Osteoblast (primary cell): Measurements from ENCODE around the gene TRERF1. TPM values are rescaled to one million over a fixed set of nuclear protein-coding genes. Genes with fewer than 3 reads are reported as not detected.

Experiments
- DNase-seq: peaks from one replicate; pipeline ENCODE4 v3.0.0; 2011; ENCODE audit warnings: low spot score, mixed read lengths; ENCODE audit not compliant: insufficient read length; ENCODE audit errors: missing footprints
- H2AFZ ChIP-seq: 2 replicates; pipeline ENCODE4 v1.6.0; 2011; ENCODE audit warnings: mild to moderate bottlenecking, low read length
- H3K27ac ChIP-seq: 2 replicates; pipeline ENCODE4 v1.5.1; 2011; ENCODE audit warnings: mild to moderate bottlenecking, low read depth, low read length, moderate library complexity
- H3K27me3 ChIP-seq: 2 replicates; pipeline ENCODE4 v1.6.0; 2012; ENCODE audit warnings: mild to moderate bottlenecking, control low read depth, inconsistent platforms, low read length, moderate library complexity; ENCODE audit not compliant: insufficient read depth
- H3K36me3 ChIP-seq: 2 replicates; pipeline ENCODE4 v1.5.1; 2011; ENCODE audit warnings: mild to moderate bottlenecking, low read length, control low read depth, moderate library complexity; ENCODE audit not compliant: insufficient read depth
- H3K4me1 ChIP-seq: 2 replicates; pipeline ENCODE4 v1.5.1; 2011; ENCODE audit warnings: mild to moderate bottlenecking, low read length, control low read depth, moderate library complexity; ENCODE audit not compliant: insufficient read depth
- H3K4me2 ChIP-seq: 2 replicates; pipeline ENCODE4 v1.6.0; 2011; ENCODE audit warnings: mild to moderate bottlenecking, low read length; ENCODE audit not compliant: insufficient read depth
- H3K4me3 ChIP-seq: fragments of 200-600 bp; sonication (generic); 3 replicates; pipeline ENCODE4 v1.5.1; 2012; ENCODE audit warnings: mild to moderate bottlenecking, low read length, inconsistent platforms; ENCODE audit not compliant: insufficient read depth
- H3K79me2 ChIP-seq: 2 replicates; pipeline ENCODE4 v1.6.0; 2012; ENCODE audit warnings: mild to moderate bottlenecking, low read length, control low read depth, inconsistent platforms; ENCODE audit not compliant: insufficient read depth
- H3K9me3 ChIP-seq: 2 replicates; pipeline ENCODE4 v1.5.1; 2011; ENCODE audit warnings: low read depth, low read length, control low read depth
- H4K20me1 ChIP-seq: 2 replicates; pipeline ENCODE4 v1.6.0; 2012; ENCODE audit warnings: mild to moderate bottlenecking, low read length, control low read depth; ENCODE audit not compliant: insufficient read depth
- total RNA-seq: library from RNA; depleted of rRNA; stranded (reverse); fragments of >200 nt; gene quantifications from 2 replicates; pipeline ENCODE4 v1.2.3, GENCODE V29; 2012
- TF ChIP-seq, protein P1 (sequence below): IDR thresholded peaks from 2 replicates; pipeline ENCODE4 v1.5.1; 2011; ENCODE audit warnings: mild to moderate bottlenecking, low read depth, low read length, moderate library complexity; ENCODE audit errors: extremely low read depth

TRERF1 gene
- total RNA-seq, 1 donor: 4.7 TPM

DNA sequence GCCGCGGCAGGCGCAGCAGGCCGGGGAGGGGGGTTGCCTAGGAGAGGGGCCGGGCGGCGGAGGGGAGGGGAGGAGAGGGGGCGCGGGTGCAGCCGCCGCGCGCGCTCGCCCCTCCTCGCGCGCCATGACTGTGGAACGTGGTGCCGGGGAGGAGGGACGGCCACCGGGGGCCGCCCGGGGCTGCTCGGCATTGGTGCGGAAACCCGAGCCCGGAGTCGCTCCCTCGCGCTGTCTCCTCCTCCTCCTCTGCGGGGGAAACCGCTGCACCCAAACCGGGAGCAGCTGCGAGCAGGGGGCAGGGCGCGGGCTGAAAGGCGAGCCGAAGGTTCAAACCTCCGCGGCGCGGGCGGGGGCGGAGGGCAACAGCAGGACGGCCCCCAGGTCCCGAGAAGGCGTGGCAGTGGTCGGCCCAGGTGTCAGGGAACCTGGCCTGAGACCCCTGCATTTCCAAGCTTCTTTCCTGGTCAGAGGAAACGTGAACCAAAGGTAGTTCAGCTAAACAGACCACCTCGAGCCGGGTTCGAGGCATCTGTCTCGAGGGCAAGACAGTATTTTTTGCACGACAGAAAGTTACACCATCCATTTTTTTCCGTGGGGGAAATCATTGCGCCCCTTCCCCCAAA, 1.4 kb upstream of the TRERF1 start:
- peak; percentile 98 for DNase-seq
- H3K4me2 ChIP-seq: peak overlapping the region; percentile 98

GRCh38 chr6:42452171-42453030, 675 bp upstream of the TRERF1 start:
- Histone ChIP-seq H3K27me3 (no peaks in the 10 kb centered on the region), H3K4me3 (peak overlapping the region; percentile 90), H3K36me3 (no peaks in the 10 kb centered on the region), H2AFZ (peak overlapping the region; percentile 90), H3K4me2 (peak overlapping the region; percentile 98), H3K4me1 (peaks cover 31% of the 10 kb centered on the region), H3K9me3 (no peaks in the 10 kb centered on the region), H4K20me1 (peaks cover 3% of the 10 kb centered on the region), H3K27ac (peak overlapping the region; percentile 63), H3K79me2 (peaks cover 44% of the 10 kb centered on the region)
- peak; percentile 85 for DNase-seq
- TF ChIP-seq, protein P1, sequence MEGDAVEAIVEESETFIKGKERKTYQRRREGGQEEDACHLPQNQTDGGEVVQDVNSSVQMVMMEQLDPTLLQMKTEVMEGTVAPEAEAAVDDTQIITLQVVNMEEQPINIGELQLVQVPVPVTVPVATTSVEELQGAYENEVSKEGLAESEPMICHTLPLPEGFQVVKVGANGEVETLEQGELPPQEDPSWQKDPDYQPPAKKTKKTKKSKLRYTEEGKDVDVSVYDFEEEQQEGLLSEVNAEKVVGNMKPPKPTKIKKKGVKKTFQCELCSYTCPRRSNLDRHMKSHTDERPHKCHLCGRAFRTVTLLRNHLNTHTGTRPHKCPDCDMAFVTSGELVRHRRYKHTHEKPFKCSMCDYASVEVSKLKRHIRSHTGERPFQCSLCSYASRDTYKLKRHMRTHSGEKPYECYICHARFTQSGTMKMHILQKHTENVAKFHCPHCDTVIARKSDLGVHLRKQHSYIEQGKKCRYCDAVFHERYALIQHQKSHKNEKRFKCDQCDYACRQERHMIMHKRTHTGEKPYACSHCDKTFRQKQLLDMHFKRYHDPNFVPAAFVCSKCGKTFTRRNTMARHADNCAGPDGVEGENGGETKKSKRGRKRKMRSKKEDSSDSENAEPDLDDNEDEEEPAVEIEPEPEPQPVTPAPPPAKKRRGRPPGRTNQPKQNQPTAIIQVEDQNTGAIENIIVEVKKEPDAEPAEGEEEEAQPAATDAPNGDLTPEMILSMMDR: no peak

More for the DNA sequence above, 1.4 kb upstream of the TRERF1 start:
- Histone ChIP-seq H3K9me3 (no peaks in the 10 kb centered on the region), H3K27ac (peak overlapping the region; percentile 73), H2AFZ (peak overlapping the region; percentile 75), H3K4me3 (peak overlapping the region; percentile 90), H3K79me2 (peaks cover 36% of the 10 kb centered on the region), H3K4me1 (peaks cover 31% of the 10 kb centered on the region), H3K36me3 (no peaks in the 10 kb centered on the region), H4K20me1 (peaks cover 3% of the 10 kb centered on the region), H3K27me3 (no peaks in the 10 kb centered on the region)
- TF ChIP-seq, protein P1: no peak

DNA sequence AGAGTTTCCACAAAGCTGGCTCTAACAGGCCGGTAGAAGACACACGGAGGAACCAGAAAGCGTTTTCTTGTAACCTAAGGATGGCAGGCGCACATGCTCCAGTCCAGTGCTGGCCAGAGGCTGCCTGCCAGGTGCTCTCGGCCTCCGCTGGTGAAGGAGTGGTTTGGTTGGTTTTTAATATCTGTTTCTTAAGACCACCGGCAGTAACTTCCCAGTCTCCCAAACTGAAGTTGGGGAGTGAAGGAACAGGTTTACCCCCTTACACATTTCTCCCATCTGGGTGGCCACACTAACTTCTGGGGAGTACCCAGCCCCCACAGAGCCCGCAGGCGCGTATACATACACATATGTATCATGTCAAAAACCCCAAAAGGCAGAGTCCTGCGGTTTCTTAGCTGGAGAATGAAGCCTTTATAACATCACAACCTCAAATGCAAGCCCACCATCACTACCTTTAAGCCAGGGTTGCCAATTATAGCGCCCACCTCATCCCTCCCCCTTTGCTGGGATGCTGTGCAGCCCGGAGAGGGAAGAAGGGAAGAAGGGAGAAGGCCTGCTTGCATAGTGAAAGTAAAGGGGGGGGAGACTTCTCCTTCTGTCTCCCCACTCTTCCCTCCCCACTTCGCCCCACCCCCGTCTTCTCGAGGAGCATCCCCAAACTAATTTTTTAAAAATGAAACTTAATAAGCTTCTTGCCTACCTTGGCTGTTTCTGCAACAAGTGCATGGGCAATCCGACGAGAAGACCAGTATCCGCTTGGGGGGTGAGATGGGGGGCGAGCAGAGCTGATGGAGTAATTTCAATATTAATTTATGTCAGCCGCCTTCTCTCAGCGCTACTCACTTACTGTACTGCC, 1.0 kb downstream of the TRERF1 start:
- Histone ChIP-seq H3K4me2 (peak overlapping the region; percentile 98), H3K36me3 (no peaks in the 10 kb centered on the region), H3K4me1 (peaks cover 31% of the 10 kb centered on the region), H3K9me3 (no peaks in the 10 kb centered on the region), H2AFZ (peak overlapping the region; percentile 90), H3K27me3 (no peaks in the 10 kb centered on the region), H3K27ac (peak overlapping the region; percentile 51), H3K4me3 (peak overlapping the region; percentile 90), H3K79me2 (peaks cover 61% of the 10 kb centered on the region), H4K20me1 (peaks cover 3% of the 10 kb centered on the region)
- TF ChIP-seq, protein P1: no peak
- peak; percentile 85 for DNase-seq
